ENCODE data around the gene ZNF536.

GRCh38 chr19:30350692-30351663, 21.2 kb upstream of the ZNF536 start:
- TF ChIP-seq CTCF (IDR thresholded peaks at IDR 0.05) (no peak), POLR2A (IDR thresholded peaks at IDR 0.05) (no peak)
